HCT116 (cell line): ENCODE data around the gene ARHGEF10L. TPM values are rescaled to one million over a fixed set of nuclear protein-coding genes. Genes with fewer than 3 reads are reported as not detected.

Source experiments
- ATAC-seq: fragments of 200-7000 bp; cut with Tn5 transposase; 2 replicates; pipeline ENCODE4 v1.9.1; 2020; ENCODE audit warnings: mild to moderate bottlenecking, moderate library complexity
- BruUV-seq: library from RNA; stranded (reverse); fragments of 400-500 nt; replicated peaks from 2 replicates; lab custom pipeline; 2021; lab: Mats Ljungman, UMichigan
- CTCF ChIA-PET: fragments of 300-600 bp; sonication (Branson Sonifier 250); formaldehyde crosslinking; loops from one replicate; lab custom pipeline; 2021; ENCODE audit warnings: antibody characterized with exemption; lab: Charles Lee
- POLR2A ChIA-PET: fragments of 300-600, 350-600 bp; sonication (Branson Sonifier 250); formaldehyde crosslinking; loops from one replicate; lab custom pipeline; 2021; ENCODE audit warnings: antibody characterized with exemption; lab: Charles Lee
- RAD21 ChIA-PET, 2 experiments: fragments of 300-600 bp; sonication (Branson Sonifier 250); formaldehyde crosslinking; loops; one replicate each; lab custom pipeline; 2023; ENCODE audit warnings: low total read pairs in 2 of 2; ENCODE audit not compliant: uncharacterized antibody in 2 of 2, unreplicated experiment in 2 of 2, low non-redundant PET in 1 of 2; lab: Charles Lee
- DNase-seq: peaks from one replicate; pipeline ENCODE4 v3.0.0-alpha.2; 2010; ENCODE audit warnings: low read depth, low spot score
- H2AFZ ChIP-seq: fragments of 200-600 bp; shearing (Covaris generic), sonication (generic); 2 replicates; pipeline ENCODE4 v1.6.1; 2017; ENCODE audit warnings: low read depth, mixed run types, mixed read lengths, antibody characterized with exemption, low read length; ENCODE audit not compliant: poor library complexity, severe bottlenecking
- H3K27ac ChIP-seq: 2 replicates; pipeline ENCODE4 v1.5.1; 2012; ENCODE audit warnings: low read depth, low read length
- H3K27me3 ChIP-seq: fragments of 200-600 bp; sonication (generic); 2 replicates; pipeline ENCODE4 v1.6.1; 2016; ENCODE audit warnings: mixed run types, low read length, mixed read lengths; ENCODE audit not compliant: insufficient read depth
- H3K36me3 ChIP-seq, 2 experiments: fragments of 200-500 bp in 1 of 2; fragments of 200-600 bp in 1 of 2; sonication (Bioruptor generic) in 1 of 2; sonication (generic) in 1 of 2; 2 replicates each; pipeline versions ENCODE4 v1.5.1 to v1.6.1; 2014 to 2016; ENCODE audit warnings: low read length in 2 of 2, inconsistent platforms in 1 of 2, mixed read lengths in 1 of 2, mixed run types in 1 of 2; ENCODE audit not compliant: insufficient read depth in 2 of 2, control insufficient read depth in 1 of 2
- H3K4me1 ChIP-seq, 2 experiments: fragments of 200-600 bp in 1 of 2; sonication (generic) in 1 of 2; 2 replicates each; pipeline versions ENCODE4 v1.5.1 to v1.6.1; 2012 to 2017; ENCODE audit warnings: low read length in 2 of 2, inconsistent platforms in 1 of 2, mild to moderate bottlenecking in 1 of 2, mixed read lengths in 1 of 2, mixed run types in 1 of 2, moderate library complexity in 1 of 2; ENCODE audit not compliant: insufficient read depth in 2 of 2, control insufficient read depth in 1 of 2
- H3K4me2 ChIP-seq: fragments of 200-600 bp; sonication (generic); 2 replicates; pipeline ENCODE4 v1.6.1; 2017; ENCODE audit warnings: mixed run types, low read length, mixed read lengths
- H3K4me3 ChIP-seq, 2 experiments: fragments of 200-600 bp in 1 of 2; sonication (generic) in 1 of 2; replicated peaks in 1 of 2; 2 replicates each; pipeline ENCODE4 v1.5.1; 2011 to 2016; ENCODE audit warnings: low read length in 2 of 2, control low read depth in 1 of 2, low read depth in 1 of 2, mild to moderate bottlenecking in 1 of 2, mixed read lengths in 1 of 2, mixed run types in 1 of 2
- H3K79me2 ChIP-seq: fragments of 200-600 bp; sonication (generic); 2 replicates; pipeline ENCODE4 v1.6.1; 2017; ENCODE audit warnings: mild to moderate bottlenecking, mixed run types, low read length, moderate library complexity, mixed read lengths; ENCODE audit not compliant: insufficient read depth
- H3K9ac ChIP-seq: fragments of 200-600 bp; sonication (generic); 2 replicates; pipeline ENCODE4 v1.6.1; 2016; ENCODE audit warnings: low read length, mixed read lengths
- H3K9me2 ChIP-seq: fragments of 200-600 bp; sonication (generic), shearing (Covaris generic); 2 replicates; pipeline ENCODE4 v1.6.1; 2017; ENCODE audit warnings: mixed run types, mild to moderate bottlenecking, moderate library complexity; ENCODE audit not compliant: insufficient read depth
- H3K9me3 ChIP-seq, 2 experiments: fragments of 200-500 bp in 1 of 2; fragments of 200-600 bp in 1 of 2; sonication (Bioruptor generic) in 1 of 2; sonication (generic) in 1 of 2; 2 replicates each; pipeline ENCODE4 v1.6.1; 2014 to 2017; ENCODE audit warnings: low read length in 2 of 2, mixed read lengths in 2 of 2, inconsistent platforms in 1 of 2, low read depth in 1 of 2, mild to moderate bottlenecking in 1 of 2, mixed run types in 1 of 2, moderate library complexity in 1 of 2; ENCODE audit not compliant: control insufficient read depth in 1 of 2, insufficient read depth in 1 of 2
- H4K20me1 ChIP-seq: fragments of 200-600 bp; sonication (generic), shearing (Covaris generic); 2 replicates; pipeline ENCODE4 v1.6.1; 2017; ENCODE audit warnings: mixed run types, mild to moderate bottlenecking, moderate library complexity; ENCODE audit not compliant: insufficient read depth
- ATF3 ChIP-seq: IDR thresholded peaks from 2 replicates; pipeline ENCODE4 v1.6.1; 2012
- EGR1 ChIP-seq: IDR thresholded peaks from 2 replicates; pipeline ENCODE4 v1.6.1; 2012; ENCODE audit warnings: low read depth
- ELF1 ChIP-seq: IDR thresholded peaks from 2 replicates; pipeline ENCODE4 v1.6.1; 2012; ENCODE audit warnings: low read depth, borderline replicate concordance
- POLR2A ChIP-seq: IDR thresholded peaks from 2 replicates; pipeline ENCODE4 v1.7.0; 2011; ENCODE audit warnings: borderline replicate concordance; ENCODE audit not compliant: insufficient read depth, insufficient read length; ENCODE audit errors: extremely low read depth
- REST ChIP-seq: IDR thresholded peaks from 2 replicates; pipeline ENCODE4 v1.6.1; 2012; ENCODE audit warnings: low read depth
- SIN3A ChIP-seq: IDR thresholded peaks from 2 replicates; pipeline ENCODE4 v1.6.1; 2012; ENCODE audit warnings: low read depth
- TCF7L2 ChIP-seq: IDR thresholded peaks from 2 replicates; pipeline ENCODE4 v1.7.0; 2011; ENCODE audit warnings: borderline replicate concordance, inconsistent platforms; ENCODE audit not compliant: insufficient read depth, insufficient read length; ENCODE audit errors: extremely low read depth
- YY1 ChIP-seq: IDR thresholded peaks from 2 replicates; pipeline ENCODE4 v1.6.1; 2011; ENCODE audit warnings: low read length, low read depth, moderate library complexity, mild to moderate bottlenecking; ENCODE audit not compliant: insufficient replicate concordance; ENCODE audit errors: extremely low read depth
- ZFX ChIP-seq: fragments of 450-650 bp; IDR thresholded peaks from 2 replicates; pipeline ENCODE4 v1.6.1; 2017
- intact Hi-C: fragments of 100-400 bp; cut with micrococcal nuclease; formaldehyde crosslinking; loops from 2 replicates; pipeline ENCODE4 v1.10.0; 2022
- total RNA-seq: library from RNA; stranded (reverse); gene quantifications from one replicate; pipeline ENCODE4 v1.2.1, GENCODE V29; 2021; ENCODE audit not compliant: unreplicated experiment

The ARHGEF10L gene
- total RNA-seq, 1 experiment from 2014 or later, result 14.7 TPM

DNA sequence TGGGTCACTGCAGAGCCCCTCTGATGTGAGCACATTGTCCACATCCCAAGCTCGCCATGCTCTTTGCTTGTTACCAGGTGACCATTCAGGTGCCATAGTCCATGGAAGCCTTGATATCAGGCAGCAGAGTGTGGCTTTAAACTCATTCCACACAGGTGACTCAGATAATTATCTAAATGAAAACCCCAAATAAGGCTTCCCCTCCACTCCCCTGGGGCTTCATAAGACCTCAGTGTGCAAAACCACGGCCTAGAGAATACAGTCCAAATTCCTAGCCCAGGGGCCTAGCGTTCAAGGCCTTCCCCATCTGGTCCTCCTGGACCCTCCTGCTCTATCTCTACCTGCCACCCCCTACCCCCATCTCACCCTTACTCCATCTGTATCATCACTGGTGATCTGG is 97.1 kb downstream of the ARHGEF10L start:
- Histone ChIP-seq H3K4me3 (no peak overlapping the region), H2AFZ (no peak overlapping the region), H3K9me3 (no peaks in the 10 kb centered on the region), H4K20me1 (no peaks in the 10 kb centered on the region), H3K27me3 (no peaks in the 10 kb centered on the region), H3K36me3 (peaks cover 0 to 11% of the 10 kb centered on the region in 2 experiments; a peak in 1 of 4 replicates), H3K9ac (no peak overlapping the region), H3K9me2 (no peaks in the 10 kb centered on the region), H3K4me2 (peak overlapping the region; percentile 17; the same call in 1 of the 2 replicates), H3K79me2 (no peaks in the 10 kb centered on the region), H3K4me1 (peaks cover 5 to 12% of the 10 kb centered on the region in 2 experiments), H3K27ac (no peak overlapping the region)
- TF ChIP-seq ATF3 (no peak), EGR1 (no peak), ZFX (no peak), TCF7L2 (no peak)
- ATAC-seq (peak; percentile 66), DNase-seq (no peak)
- CTCF ChIA-PET, result interaction anchor here (1.1 kb wide), 1 partner anchor 142 kb away, joined by 3 read pairs; no protein-coding TSS in a partner anchor
- POLR2A ChIA-PET, result no interaction called here
- intact Hi-C loops, result no loop called here
- RAD21 ChIA-PET, result interaction anchor here in 1 of 2 experiments (0.7 kb wide), 1 partner anchor 50 kb away, joined by 4 read pairs; no protein-coding TSS in a partner anchor
- no TSS peak for BruUV-seq

- ChIA-PET CTCF (interaction anchor here (1.1 kb wide), 1 partner anchor 143 kb away, joined by 3 read pairs; no protein-coding TSS in a partner anchor), POLR2A (no interaction called here), RAD21 (interaction anchor here in 1 of 2 experiments (0.7 kb wide), 1 partner anchor 51 kb away, joined by 4 read pairs; no protein-coding TSS in a partner anchor)
- Histone ChIP-seq H3K9ac (no peak overlapping the region), H2AFZ (no peak overlapping the region), H3K36me3 (peaks cover 0 to 11% of the 10 kb centered on the region in 2 experiments; a peak in 1 of 4 replicates), H3K27ac (no peak overlapping the region), H3K9me2 (no peaks in the 10 kb centered on the region), H3K4me2 (peak overlapping the region; percentile 17; the same call in 1 of the 2 replicates), H3K27me3 (no peaks in the 10 kb centered on the region), H3K4me1 (peaks cover 5 to 12% of the 10 kb centered on the region in 2 experiments), H3K79me2 (no peaks in the 10 kb centered on the region), H3K9me3 (no peaks in the 10 kb centered on the region), H4K20me1 (no peaks in the 10 kb centered on the region), H3K4me3 (no peak overlapping the region)
- intact Hi-C loops, result no loop called here
- no peak for DNase-seq
- no TSS peak for BruUV-seq
- no peak for ATAC-seq
- TF ChIP-seq SIN3A (no peak), ELF1 (no peak), ZFX (no peak), REST (no peak), POLR2A (no peak), YY1 (no peak)
Observed at GRCh38 chr1:17637055-17637454, 97.6 kb downstream of the ARHGEF10L start.
